Glutamatergic neuron (in vitro differentiated cells): Measurements from ENCODE around the gene PRICKLE2. TPM values are rescaled to one million over a fixed set of nuclear protein-coding genes. Genes with fewer than 3 reads are reported as not detected.

Experiments used
- DNase-seq: peaks from one replicate; pipeline ENCODE4 v3.0.0; 2022
- H3K27ac Mint-ChIP-seq: one replicate; pipeline ENCODE4 v1.8.0; 2020; ENCODE audit warnings: mild to moderate bottlenecking, mixed read lengths, inconsistent platforms; ENCODE audit not compliant: unreplicated experiment
- H3K27me3 Mint-ChIP-seq: one replicate; pipeline ENCODE4 v1.8.0; 2020; ENCODE audit warnings: mild to moderate bottlenecking, moderate library complexity, mixed read lengths, inconsistent platforms; ENCODE audit not compliant: unreplicated experiment
- H3K36me3 Mint-ChIP-seq: one replicate; pipeline ENCODE4 v1.8.0; 2020; ENCODE audit warnings: mild to moderate bottlenecking, mixed read lengths, inconsistent platforms; ENCODE audit not compliant: unreplicated experiment
- H3K4me1 Mint-ChIP-seq: one replicate; pipeline ENCODE4 v1.8.0; 2020; ENCODE audit warnings: mild to moderate bottlenecking, low read depth, mixed read lengths, inconsistent platforms; ENCODE audit not compliant: unreplicated experiment
- H3K4me3 Mint-ChIP-seq: one replicate; pipeline ENCODE4 v1.8.0; 2020; ENCODE audit warnings: mild to moderate bottlenecking, mixed read lengths, inconsistent platforms; ENCODE audit not compliant: unreplicated experiment
- H3K9me3 Mint-ChIP-seq: one replicate; pipeline ENCODE4 v1.8.0; 2020; ENCODE audit warnings: mild to moderate bottlenecking, moderate library complexity, mixed read lengths, inconsistent platforms; ENCODE audit not compliant: unreplicated experiment
- CTCF ChIP-seq: fragments of 200-600 bp; sonication (generic); IDR thresholded peaks from one replicate; pipeline ENCODE4 v1.5.0; 2021; ENCODE audit not compliant: partially characterized antibody, unreplicated experiment
- total RNA-seq: library from RNA; stranded (reverse); fragmentation: NEBNext Ultra II Directional; extraction: Animal tissue kit (Norgen Biotek cat#: 25700); gene quantifications from one replicate; pipeline ENCODE4 v1.2.1, GENCODE V29; 2021; ENCODE audit not compliant: unreplicated experiment

PRICKLE2 gene
- total RNA-seq, 1 donor from 2014 or later: 18.9 TPM

DNA sequence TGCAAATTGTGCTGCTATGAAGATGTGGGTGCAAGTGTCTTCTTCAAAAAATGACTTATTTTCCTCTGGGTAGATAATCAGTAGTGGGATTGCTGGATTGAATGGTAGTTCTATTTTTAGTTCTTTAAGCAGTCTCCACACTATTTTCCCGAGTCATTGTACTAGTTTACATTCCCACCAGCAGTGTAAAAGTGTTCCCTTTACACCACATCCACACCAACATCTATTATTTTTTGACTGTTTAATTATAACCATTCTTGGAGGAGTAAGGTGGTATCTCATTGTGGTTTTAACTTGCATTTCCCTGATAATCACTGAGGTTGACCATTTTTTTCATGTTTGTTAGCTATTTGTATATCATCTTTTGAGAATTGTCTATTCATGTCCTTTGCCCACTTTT is 182.3 kb downstream of the PRICKLE2 start:
- Mint-ChIP-seq H3K9me3 (no peaks in the 10 kb centered on the region), H3K4me3 (no peak overlapping the region)
- TF ChIP-seq CTCF: no peak

More for the DNA sequence above, 182.3 kb downstream of the PRICKLE2 start:
- no peak for DNase-seq
- peaks cover 5% of the 10 kb centered on the region for H3K36me3 Mint-ChIP-seq
- H3K4me1 Mint-ChIP-seq: peaks cover 18% of the 10 kb centered on the region
- no peaks in the 10 kb centered on the region for H3K27me3 Mint-ChIP-seq
- no peak overlapping the region for H3K27ac Mint-ChIP-seq

Other genes starting within 250 kb of the PRICKLE2 start
- gene PSMD6, start 202.0 kb downstream of the PRICKLE2 start, total RNA-seq: 78.6 TPM